WERI-Rb-1 (cell line): Measurements from ENCODE around the gene EPHA8.

Experiments used
- DNase-seq: peaks from one replicate; pipeline ENCODE4 v3.0.0-alpha.2; 2020
- H3K27ac ChIP-seq: fragments of 250-450 bp; sonication (Bioruptor Pico); 2 replicates; pipeline ENCODE4 v1.5.1; 2020; ENCODE audit warnings: mild to moderate bottlenecking, moderate library complexity
- H3K27me3 ChIP-seq: fragments of 250-450 bp; sonication (Bioruptor Pico); 2 replicates; pipeline ENCODE4 v1.5.1; 2021; ENCODE audit warnings: mild to moderate bottlenecking, low read depth, moderate library complexity; ENCODE audit not compliant: insufficient read depth, severe bottlenecking
- H3K36me3 ChIP-seq: fragments of 250-450 bp; sonication (Bioruptor Pico); 2 replicates; pipeline ENCODE4 v1.5.1; 2020; ENCODE audit warnings: mild to moderate bottlenecking, moderate library complexity
- H3K4me3 ChIP-seq: 2 replicates; pipeline ENCODE4 v1.5.1; 2011; ENCODE audit warnings: low read depth, mild to moderate bottlenecking, control low read depth, low read length
- H3K9me3 ChIP-seq: fragments of 250-450 bp; sonication (Bioruptor Pico); 2 replicates; pipeline ENCODE4 v1.5.1; 2021; ENCODE audit warnings: mild to moderate bottlenecking, moderate library complexity; ENCODE audit not compliant: severe bottlenecking
- CTCF ChIP-seq: IDR thresholded peaks from 2 replicates; pipeline ENCODE4 v1.5.1; 2011; ENCODE audit warnings: low read depth, mild to moderate bottlenecking, control low read depth, inconsistent platforms, low read length

EPHA8 gene

GRCh38 chr1:22611530-22611947 lies 48.2 kb downstream of the EPHA8 start:
- no peaks in the 10 kb centered on the region for H3K9me3 ChIP-seq
- H3K36me3 ChIP-seq: no peaks in the 10 kb centered on the region
- H3K4me3 ChIP-seq: no peak overlapping the region
- no peak for TF ChIP-seq CTCF
- no peak for DNase-seq
- peak overlapping the region; percentile 96 for H3K27ac ChIP-seq
- H3K27me3 ChIP-seq: no peaks in the 10 kb centered on the region

GRCh38 chr1:22612671-22613571 lies 49.6 kb downstream of the EPHA8 start:
- DNase-seq: peak; percentile 99

DNA sequence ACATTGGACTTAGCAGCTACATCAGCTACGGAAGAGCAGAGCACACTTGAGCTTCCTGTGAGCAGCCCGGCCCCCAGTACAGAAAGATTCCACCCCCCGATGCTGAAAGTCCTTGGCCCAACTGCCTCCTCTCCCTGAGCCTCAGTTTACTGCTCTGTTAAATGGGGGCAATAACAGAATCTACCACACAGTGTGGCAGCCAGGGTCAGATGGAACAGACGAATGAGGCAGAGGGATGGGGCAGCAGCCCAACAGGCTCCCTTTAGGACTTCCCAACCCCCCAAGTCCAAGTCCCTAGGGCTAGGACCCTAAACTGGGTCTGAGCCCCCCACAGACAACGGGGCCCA lies 50.3 kb downstream of the EPHA8 start:
- Histone ChIP-seq H3K4me3 (peak overlapping the region; percentile 22), H3K27ac (peak overlapping the region; percentile 96), H3K27me3 (no peaks in the 10 kb centered on the region), H3K9me3 (no peaks in the 10 kb centered on the region), H3K36me3 (no peaks in the 10 kb centered on the region)
- TF ChIP-seq CTCF: no peak
- no peak for DNase-seq

More at GRCh38 chr1:22612671-22613571, 49.6 kb downstream of the EPHA8 start:
- no peaks in the 10 kb centered on the region for H3K36me3 ChIP-seq
- no peak for TF ChIP-seq CTCF
- no peaks in the 10 kb centered on the region for H3K27me3 ChIP-seq
- H3K27ac ChIP-seq: peak overlapping the region; percentile 96
- H3K4me3 ChIP-seq: peak overlapping the region; percentile 22
- H3K9me3 ChIP-seq: no peaks in the 10 kb centered on the region

- no peaks in the 10 kb centered on the region for H3K27me3 ChIP-seq
Observed at GRCh38 chr1:22613951-22614350, 50.7 kb downstream of the EPHA8 start.

DNA sequence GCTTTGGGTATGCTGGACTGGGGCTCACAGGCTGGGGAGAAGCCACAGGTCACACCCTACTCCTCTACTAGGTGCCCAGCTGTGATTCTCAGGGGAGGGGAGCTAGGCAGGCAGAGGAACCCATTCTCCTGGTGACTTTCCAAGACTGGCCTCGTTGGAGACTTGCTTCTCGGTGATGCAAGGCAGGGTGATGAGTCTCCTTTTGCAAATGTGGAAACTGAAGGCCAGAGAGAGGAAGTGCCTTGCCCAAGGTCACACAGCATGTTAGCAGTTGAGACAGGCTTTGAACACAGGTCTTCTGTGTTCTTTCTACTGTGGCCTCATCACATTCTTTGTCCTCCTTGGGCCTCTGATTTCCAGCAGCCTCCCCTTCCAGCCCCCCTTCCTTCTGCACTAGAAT lies 52.6 kb downstream of the EPHA8 start:
- H3K36me3 ChIP-seq: no peaks in the 10 kb centered on the region
- no peak for DNase-seq
- H3K4me3 ChIP-seq: no peak overlapping the region
- peak overlapping the region; percentile 96 for H3K27ac ChIP-seq
- H3K9me3 ChIP-seq: no peaks in the 10 kb centered on the region
- no peak for TF ChIP-seq CTCF
- H3K27me3 ChIP-seq: no peaks in the 10 kb centered on the region

More at GRCh38 chr1:22613951-22614350, 50.7 kb downstream of the EPHA8 start:
- TF ChIP-seq CTCF: no peak
- peak; percentile 91 for DNase-seq
- no peaks in the 10 kb centered on the region for H3K36me3 ChIP-seq
- no peaks in the 10 kb centered on the region for H3K9me3 ChIP-seq
- H3K27ac ChIP-seq: peak overlapping the region; percentile 96
- H3K4me3 ChIP-seq: peak overlapping the region; percentile 22

- H3K27me3 ChIP-seq: no peaks in the 10 kb centered on the region
- no peaks in the 10 kb centered on the region for H3K9me3 ChIP-seq
- H3K4me3 ChIP-seq: no peak overlapping the region
- no peak for TF ChIP-seq CTCF
- DNase-seq: no peak
- no peak overlapping the region for H3K27ac ChIP-seq
- H3K36me3 ChIP-seq: no peaks in the 10 kb centered on the region
Observed at GRCh38 chr1:22616571-22616970, 53.3 kb downstream of the EPHA8 start.
